HepG2 (cell line): ENCODE results near the gene STX1B. TPM values are rescaled to one million over a fixed set of nuclear protein-coding genes. Genes with fewer than 3 reads are reported as not detected.
A peak's percentile ranks its signal among the peaks of the same experiment; 100 is the strongest.

Source experiments
- CREB1 ChIP-seq, 2 experiments: fragments of 450-650 bp in 1 of 2; IDR thresholded peaks; 2 replicates each; pipeline ENCODE4 v1.6.1; 2016 to 2017; ENCODE audit warnings: control low read depth in 1 of 2, mild to moderate bottlenecking in 1 of 2, missing compliant biosample characterization in 1 of 2, missing genetic modification characterization in 1 of 2
- DMAP1 ChIP-seq: IDR thresholded peaks from 2 replicates; pipeline ENCODE4 v1.6.1; 2016
- DMTF1 ChIP-seq: sonication (generic); formaldehyde crosslinking; IDR thresholded peaks from 2 replicates; pipeline ENCODE4 v1.4.0; 2020; ENCODE audit warnings: mild to moderate bottlenecking, missing genetic modification reagents
- FOXM1 ChIP-seq: sonication (generic); formaldehyde crosslinking; IDR thresholded peaks from 2 replicates; pipeline ENCODE4 v1.5.0; 2020; ENCODE audit warnings: missing genetic modification reagents
- ISL2 ChIP-seq: sonication (generic); formaldehyde crosslinking; IDR thresholded peaks from 2 replicates; pipeline ENCODE4 v1.5.0; 2020; ENCODE audit warnings: missing genetic modification reagents
- JUN ChIP-seq: sonication (generic); formaldehyde crosslinking; IDR thresholded peaks from 2 replicates; pipeline ENCODE4 v1.4.0; 2020; ENCODE audit warnings: mild to moderate bottlenecking, missing genetic modification reagents
- MZF1 ChIP-seq: sonication (generic); formaldehyde crosslinking; IDR thresholded peaks from 2 replicates; pipeline ENCODE4 v1.8.1; 2023; ENCODE audit warnings: mild to moderate bottlenecking, missing genetic modification reagents, borderline replicate concordance
- PITX1 ChIP-seq: sonication (generic); formaldehyde crosslinking; IDR thresholded peaks from 2 replicates; pipeline ENCODE4 v1.5.1; 2020; ENCODE audit warnings: mild to moderate bottlenecking, missing genetic modification reagents
- SAFB2 ChIP-seq: sonication (generic); formaldehyde crosslinking; IDR thresholded peaks from 2 replicates; pipeline ENCODE4 v1.5.1; 2020; ENCODE audit warnings: missing genetic modification reagents, low read depth, mild to moderate bottlenecking, borderline replicate concordance
- SAP130 ChIP-seq: IDR thresholded peaks from 2 replicates; pipeline ENCODE4 v1.6.1; 2016; ENCODE audit warnings: low read depth
- SMYD3 ChIP-seq: sonication (generic); formaldehyde crosslinking; IDR thresholded peaks from 2 replicates; pipeline ENCODE4 v1.8.1; 2023; ENCODE audit warnings: mild to moderate bottlenecking, missing genetic modification reagents
- SNAI1 ChIP-seq: sonication (generic); formaldehyde crosslinking; IDR thresholded peaks from 2 replicates; pipeline ENCODE4 v1.5.0; 2020; ENCODE audit warnings: mild to moderate bottlenecking, missing genetic modification reagents, borderline replicate concordance
- SSRP1 ChIP-seq: IDR thresholded peaks from 2 replicates; pipeline ENCODE4 v1.6.1; 2016; ENCODE audit warnings: control low read depth
- STAT5B ChIP-seq: sonication (generic); formaldehyde crosslinking; IDR thresholded peaks from 2 replicates; pipeline ENCODE4 v1.4.0; 2020; ENCODE audit warnings: missing genetic modification reagents
- TCF7L2 ChIP-seq: IDR thresholded peaks from 2 replicates; pipeline ENCODE4 v1.6.1; 2011; ENCODE audit warnings: mild to moderate bottlenecking, low read depth, low read length, moderate library complexity
- TRIM22 ChIP-seq: fragments of 450-650 bp; IDR thresholded peaks from 2 replicates; pipeline ENCODE4 v1.6.1; 2017
- ZBTB42 ChIP-seq: sonication (generic); formaldehyde crosslinking; IDR thresholded peaks from 2 replicates; pipeline ENCODE4 v1.5.0; 2020; ENCODE audit warnings: mild to moderate bottlenecking, missing genetic modification reagents
- ZFP41 ChIP-seq: sonication (generic); formaldehyde crosslinking; IDR thresholded peaks from 2 replicates; pipeline ENCODE4 v1.4.0; 2020; ENCODE audit warnings: mild to moderate bottlenecking, missing genetic modification reagents, borderline replicate concordance
- ZNF292 ChIP-seq: sonication (generic); formaldehyde crosslinking; IDR thresholded peaks from 2 replicates; pipeline ENCODE4 v1.8.1; 2022; ENCODE audit warnings: mild to moderate bottlenecking, low read depth, missing genetic modification reagents, borderline replicate concordance
- ZNF329 ChIP-seq: sonication (generic); formaldehyde crosslinking; IDR thresholded peaks from 2 replicates; pipeline ENCODE4 v1.9.0; 2021; ENCODE audit warnings: low read depth, mild to moderate bottlenecking, missing genetic modification reagents
- ZNF34 ChIP-seq: sonication (generic); formaldehyde crosslinking; IDR thresholded peaks from 2 replicates; pipeline ENCODE4 v1.4.0; 2020; ENCODE audit warnings: mild to moderate bottlenecking, missing genetic modification reagents, borderline replicate concordance
- ZNF510 ChIP-seq: sonication (generic); formaldehyde crosslinking; IDR thresholded peaks from 2 replicates; pipeline ENCODE4 v1.4.0; 2020; ENCODE audit warnings: low read depth, mild to moderate bottlenecking, missing genetic modification reagents
- ZNF674 ChIP-seq: sonication (generic); formaldehyde crosslinking; IDR thresholded peaks from 2 replicates; pipeline ENCODE4 v1.5.0; 2020; ENCODE audit warnings: low read depth, mild to moderate bottlenecking, missing genetic modification reagents
- ZNF7 ChIP-seq: IDR thresholded peaks from 2 replicates; pipeline ENCODE4 v1.6.1; 2016; ENCODE audit warnings: missing biosample characterization, missing genetic modification reagents
- ZSCAN21 ChIP-seq: sonication (generic); formaldehyde crosslinking; IDR thresholded peaks from 2 replicates; pipeline ENCODE4 v1.8.0; 2022; ENCODE audit warnings: mild to moderate bottlenecking, missing genetic modification reagents, moderate library complexity, borderline replicate concordance
- polyA plus RNA-seq, 8 experiments: library from polyadenylated mRNA; depleted of rRNA in 3 of 8; stranded (reverse) in 7 of 8; unstranded in 1 of 8; fragments of >200 nt; fragmentation: Illumina TruSeq in 4 of 8; extraction: Trizol in 4 of 8; gene quantifications; 2 replicates each; pipeline versions ENCODE4 v1.2.1 to v1.2.3, GENCODE V29; 2011 to 2016; ENCODE audit warnings: low read depth in 4 of 8, missing spikeins in 1 of 8, mixed read lengths in 1 of 8; ENCODE audit not compliant: insufficient read depth in 1 of 8
- total RNA-seq, 5 experiments: library from RNA; depleted of rRNA; stranded (reverse); fragments of >200 nt; fragmentation: Illumina TruSeq; extraction: Trizol; gene quantifications; 2 replicates each; pipeline ENCODE4 v1.2.3, GENCODE V29; 2016; ENCODE audit warnings: low read depth in 1 of 5
- TF ChIP-seq, protein P1 (sequence below): sonication (generic); formaldehyde crosslinking; IDR thresholded peaks from 2 replicates; pipeline ENCODE4 v1.8.0; 2022; ENCODE audit warnings: mild to moderate bottlenecking, missing genetic modification reagents, moderate library complexity

Gene STX1B
- total and polyA plus RNA-seq, 2 of the 13 experiments (the other 11 are each of a cell fraction or from before 2014, with no cell fraction given), result 2.1 to 3.0 TPM

- TF ChIP-seq ZFP41 (peak; percentile 27), ISL2 (peak; percentile 20; the same call in 1 of the 2 replicates), DMAP1 (CRISPR knock-in tag) (peak; percentile 66; the same call in 1 of the 2 replicates), ZNF34 (0 out of 2 replicates have a peak, but pooled peaks have one; percentile 85), MZF1 (CRISPR knock-in tag) (0 out of 2 replicates have a peak, but pooled peaks have one; percentile 32), ZNF674 (no peak), PITX1 (CRISPR knock-in tag) (peak; percentile 70), SSRP1 (CRISPR knock-in tag) (no peak), TCF7L2 (no peak), ZBTB42 (CRISPR knock-in tag) (no peak; the same call in 1 of the 2 replicates), ZNF7 (CRISPR knock-in tag) (no peak), DMTF1 (CRISPR knock-in tag) (no peak), ZNF292 (CRISPR knock-in tag) (peak; percentile 79), CREB1 (IDR thresholded peaks at IDR 0.05) (peak; percentile 17), CREB1 (CRISPR knock-in tag; IDR thresholded peaks at IDR 0.05) (no peak), TRIM22 (no peak), SMYD3 (CRISPR knock-in tag) (peak; percentile 93; the same call in 1 of the 2 replicates), ZNF329 (no peak), SAP130 (CRISPR knock-in tag) (peak; percentile 85; the same call in 1 of the 2 replicates), ZSCAN21 (CRISPR knock-in tag) (peak; percentile 71), SNAI1 (no peak; the same call in 1 of the 2 replicates), ZNF510 (CRISPR knock-in tag) (no peak; the same call in 1 of the 2 replicates), SAFB2 (CRISPR knock-in tag) (no peak; the same call in 1 of the 2 replicates), JUN (CRISPR knock-in tag) (peak; percentile 67; the same call in 1 of the 2 replicates), FOXM1 (CRISPR knock-in tag) (peak; percentile 67; the same call in 1 of the 2 replicates), STAT5B (CRISPR knock-in tag) (no peak)
- TF ChIP-seq, protein P1, sequence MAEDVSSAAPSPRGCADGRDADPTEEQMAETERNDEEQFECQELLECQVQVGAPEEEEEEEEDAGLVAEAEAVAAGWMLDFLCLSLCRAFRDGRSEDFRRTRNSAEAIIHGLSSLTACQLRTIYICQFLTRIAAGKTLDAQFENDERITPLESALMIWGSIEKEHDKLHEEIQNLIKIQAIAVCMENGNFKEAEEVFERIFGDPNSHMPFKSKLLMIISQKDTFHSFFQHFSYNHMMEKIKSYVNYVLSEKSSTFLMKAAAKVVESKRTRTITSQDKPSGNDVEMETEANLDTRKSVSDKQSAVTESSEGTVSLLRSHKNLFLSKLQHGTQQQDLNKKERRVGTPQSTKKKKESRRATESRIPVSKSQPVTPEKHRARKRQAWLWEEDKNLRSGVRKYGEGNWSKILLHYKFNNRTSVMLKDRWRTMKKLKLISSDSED, result no peak
Measured at GRCh38 chr16:30985401-30986128, 24.9 kb downstream of the STX1B start (continued).
